MM.1S (cell line): ENCODE measurements around the gene FECH.

Experiments used
- CTCF ChIP-seq: fragments of 300-600 bp; sonication (generic); IDR thresholded peaks from 2 replicates; pipeline ENCODE4 v1.5.1; 2016; ENCODE audit warnings: antibody characterized with exemption, low read length, mixed read lengths
- EZH2 ChIP-seq: fragments of 300-600 bp; sonication (generic); optimal IDR thresholded peaks from 2 replicates; pipeline ENCODE3; 2017; ENCODE audit warnings: low read depth, mild to moderate bottlenecking, antibody characterized with exemption, low read length, mixed read lengths
- EZH2phosphoT487 ChIP-seq: fragments of 300-600 bp; sonication (generic); IDR thresholded peaks from 2 replicates; pipeline ENCODE4 v1.6.1; 2018; ENCODE audit warnings: antibody characterized with exemption, low read length

GRCh38 chr18:57547260-57547659 is 39.2 kb downstream of the FECH start:
- no peak for TF ChIP-seq CTCF
- no peak for TF ChIP-seq EZH2
- no peak for TF ChIP-seq EZH2phosphoT487
